22Rv1 (cell line): Measurements from ENCODE around the gene THSD4.

Source experiments
- H3K27ac ChIP-seq: fragments of 450-650 bp; 2 replicates; pipeline ENCODE4 v1.5.1; 2017
- ZFX ChIP-seq: fragments of 450-650 bp; IDR thresholded peaks from 2 replicates; pipeline ENCODE4 v1.6.1; 2017; ENCODE audit warnings: antibody characterized with exemption, borderline replicate concordance
- TF ChIP-seq, protein P1 (sequence below): fragments of 450-650 bp; IDR thresholded peaks from 2 replicates; pipeline ENCODE4 v1.5.1; 2017; ENCODE audit warnings: mild to moderate bottlenecking

THSD4 gene

DNA sequence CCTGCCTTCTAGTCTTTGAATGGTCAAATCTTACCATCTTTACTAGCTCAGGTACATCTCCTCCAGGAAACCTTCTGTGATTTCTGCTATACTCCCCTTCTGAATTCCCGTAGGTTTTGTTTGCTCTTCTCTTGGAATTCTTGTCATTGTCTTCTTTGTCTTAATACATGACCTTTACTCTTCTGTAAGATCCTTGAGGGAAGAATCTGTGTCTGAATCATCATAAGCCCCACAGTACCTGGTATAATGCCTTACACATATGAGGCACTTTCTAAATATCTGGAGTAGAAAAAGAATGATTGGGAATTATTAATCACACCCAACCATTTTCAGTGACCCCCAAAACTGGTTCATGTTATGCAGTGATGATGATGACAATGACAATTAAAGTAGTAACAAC, 485.0 kb downstream of the THSD4 start:
- H3K27ac ChIP-seq = no peak overlapping the region
- TF ChIP-seq ZFX = no peak
- TF ChIP-seq, protein P1, sequence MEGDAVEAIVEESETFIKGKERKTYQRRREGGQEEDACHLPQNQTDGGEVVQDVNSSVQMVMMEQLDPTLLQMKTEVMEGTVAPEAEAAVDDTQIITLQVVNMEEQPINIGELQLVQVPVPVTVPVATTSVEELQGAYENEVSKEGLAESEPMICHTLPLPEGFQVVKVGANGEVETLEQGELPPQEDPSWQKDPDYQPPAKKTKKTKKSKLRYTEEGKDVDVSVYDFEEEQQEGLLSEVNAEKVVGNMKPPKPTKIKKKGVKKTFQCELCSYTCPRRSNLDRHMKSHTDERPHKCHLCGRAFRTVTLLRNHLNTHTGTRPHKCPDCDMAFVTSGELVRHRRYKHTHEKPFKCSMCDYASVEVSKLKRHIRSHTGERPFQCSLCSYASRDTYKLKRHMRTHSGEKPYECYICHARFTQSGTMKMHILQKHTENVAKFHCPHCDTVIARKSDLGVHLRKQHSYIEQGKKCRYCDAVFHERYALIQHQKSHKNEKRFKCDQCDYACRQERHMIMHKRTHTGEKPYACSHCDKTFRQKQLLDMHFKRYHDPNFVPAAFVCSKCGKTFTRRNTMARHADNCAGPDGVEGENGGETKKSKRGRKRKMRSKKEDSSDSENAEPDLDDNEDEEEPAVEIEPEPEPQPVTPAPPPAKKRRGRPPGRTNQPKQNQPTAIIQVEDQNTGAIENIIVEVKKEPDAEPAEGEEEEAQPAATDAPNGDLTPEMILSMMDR = no peak

- TF ChIP-seq, protein P1 = no peak
- TF ChIP-seq ZFX = no peak
- H3K27ac ChIP-seq = no peak overlapping the region
These were observed 486.0 kb downstream of the THSD4 start for GRCh38 chr15:71601038-71601834.

GRCh38 chr15:71603379-71603778, 488.1 kb downstream of the THSD4 start:
- TF ChIP-seq ZFX = no peak
- TF ChIP-seq, protein P1 = no peak
- no peak overlapping the region for H3K27ac ChIP-seq

DNA sequence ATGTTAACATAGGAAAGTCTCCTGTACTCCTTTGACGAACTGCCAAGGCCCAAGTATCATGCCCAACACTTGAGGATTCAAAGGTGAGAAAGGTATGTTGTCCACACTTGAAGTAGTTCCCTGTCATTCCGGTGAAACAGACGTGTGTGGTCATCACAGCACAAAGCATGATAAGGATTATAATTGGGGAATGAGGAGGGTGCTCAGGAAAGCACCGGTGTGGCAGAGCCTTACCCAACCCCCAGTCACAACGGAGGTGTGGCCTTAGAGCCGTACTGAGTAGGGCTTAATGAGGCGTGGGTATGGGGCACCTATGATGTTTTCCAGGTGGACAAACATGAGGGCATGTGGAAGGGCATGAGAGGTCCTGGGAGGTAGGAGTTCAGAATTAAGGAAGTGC, 492.1 kb downstream of the THSD4 start:
- no peak overlapping the region for H3K27ac ChIP-seq
- TF ChIP-seq, protein P1 = no peak
- no peak for TF ChIP-seq ZFX

DNA sequence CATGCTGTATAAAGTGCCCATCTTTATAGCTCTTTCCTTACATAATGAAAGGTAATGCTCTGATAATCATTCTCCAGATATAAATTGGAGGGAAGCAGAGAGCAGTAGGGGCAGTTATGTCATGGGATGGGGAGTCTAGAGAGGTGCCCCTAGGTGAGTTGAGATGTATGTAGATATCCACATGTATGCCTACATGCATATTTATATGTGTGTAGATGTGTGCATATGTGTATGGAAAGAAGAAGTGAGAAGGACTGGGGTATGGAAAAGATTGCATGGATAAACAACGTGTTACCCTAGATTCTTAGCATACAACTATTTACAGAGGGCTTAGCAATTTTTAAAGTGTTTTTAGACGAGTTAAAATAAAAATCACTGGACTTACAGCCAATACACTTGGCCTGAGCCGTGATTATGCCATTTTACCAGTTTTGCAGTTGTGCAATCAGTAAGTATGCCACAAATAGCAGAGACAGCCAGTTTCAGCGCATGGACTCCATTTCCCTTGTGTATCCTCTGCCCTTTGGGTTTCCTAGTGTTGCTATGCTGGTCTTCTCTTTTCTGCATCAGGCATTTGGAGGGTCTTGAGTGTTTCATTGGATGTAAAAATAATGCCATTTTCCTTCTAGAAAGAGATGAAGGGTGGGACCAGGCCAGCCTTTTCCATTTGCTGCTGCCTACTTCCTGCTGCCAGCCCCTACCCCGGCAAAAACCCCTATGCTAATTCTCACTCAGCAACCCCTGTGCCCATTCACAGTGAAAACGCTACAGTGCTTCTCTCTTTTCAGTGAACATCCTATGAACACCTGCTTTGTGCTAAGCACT, 495.7 kb downstream of the THSD4 start:
- no peak overlapping the region for H3K27ac ChIP-seq
- no peak for TF ChIP-seq ZFX
- TF ChIP-seq, protein P1 = no peak

DNA sequence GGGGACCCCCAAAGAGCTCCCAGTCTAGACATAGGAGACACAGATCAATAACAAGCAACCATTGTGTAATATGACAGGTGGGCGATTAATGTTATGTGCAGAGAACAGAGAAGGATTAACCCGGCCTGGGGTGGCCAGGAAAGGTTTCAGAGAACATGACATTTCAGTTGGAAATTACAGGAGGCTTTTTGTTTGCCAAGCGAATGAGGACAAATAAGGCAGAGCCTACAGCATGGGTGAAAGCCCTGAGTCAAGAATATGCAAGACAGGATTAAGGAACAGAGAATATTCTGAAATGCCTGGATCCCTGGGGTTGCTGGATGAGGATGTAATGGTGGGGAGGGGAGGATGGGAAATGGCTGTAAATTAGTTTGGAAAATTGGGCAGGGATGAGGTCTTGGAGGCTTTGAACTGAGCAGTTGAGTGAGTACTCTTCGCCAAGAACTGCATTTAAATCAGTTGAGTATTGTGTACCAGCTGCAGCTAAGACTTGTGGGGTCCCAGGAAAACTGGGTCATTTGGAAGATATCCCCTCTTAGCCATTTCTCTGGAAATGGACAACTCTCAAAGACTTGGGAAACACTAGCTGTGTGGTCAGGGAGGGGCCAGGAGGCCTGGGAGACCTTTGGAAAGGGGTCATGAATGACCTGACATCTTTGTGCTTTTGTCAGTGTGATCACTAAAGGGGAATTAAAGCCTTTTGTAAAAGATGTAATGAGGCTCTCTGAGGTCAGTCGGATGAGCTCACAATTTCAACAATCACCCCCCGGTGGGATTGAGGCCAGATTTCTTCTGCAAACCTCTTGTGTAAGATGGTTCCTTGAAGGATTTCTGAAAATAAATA, 496.5 kb downstream of the THSD4 start:
- TF ChIP-seq, protein P1 = no peak
- TF ChIP-seq ZFX = no peak
- H3K27ac ChIP-seq = no peak overlapping the region
